Activated CD4-positive, alpha-beta T cell treated with anti-CD3 and anti-CD28 coated beads, Interleukin-2, amount 10 ng/mL, durations not matched to agents 7 days and 5 days (primary cell): ENCODE measurements around the gene CISTR. TPM values are rescaled to one million over a fixed set of nuclear protein-coding genes. Genes with fewer than 3 reads are reported as not detected.

Experiments
- CTCF ChIA-PET: fragments of 350-600 bp; sonication (Branson Sonifier 250); formaldehyde crosslinking; loops from one replicate; lab custom pipeline; 2021; ENCODE audit warnings: antibody characterized with exemption; lab: Charles Lee
- POLR2A ChIA-PET: fragments of 350-600 bp; sonication (Branson Sonifier 250); formaldehyde crosslinking; loops from one replicate; lab custom pipeline; 2021; ENCODE audit warnings: antibody characterized with exemption; lab: Charles Lee
- DNase-seq: peaks from one replicate; pipeline ENCODE4 v3.0.0-alpha.2; 2020
- H3K27ac Mint-ChIP-seq: one replicate; pipeline ENCODE4 v1.8.0; 2021; ENCODE audit warnings: mild to moderate bottlenecking, moderate library complexity, mixed read lengths
- H3K27me3 Mint-ChIP-seq: one replicate; pipeline ENCODE4 v1.8.0; 2021; ENCODE audit warnings: mixed read lengths
- H3K36me3 Mint-ChIP-seq: one replicate; pipeline ENCODE4 v1.8.0; 2021; ENCODE audit warnings: low read depth, mixed read lengths
- H3K4me1 Mint-ChIP-seq: one replicate; pipeline ENCODE4 v1.8.0; 2021; ENCODE audit warnings: mixed read lengths
- H3K4me3 Mint-ChIP-seq: one replicate; pipeline ENCODE4 v1.8.0; 2021; ENCODE audit warnings: mild to moderate bottlenecking, moderate library complexity, mixed read lengths
- H3K9me3 Mint-ChIP-seq: one replicate; pipeline ENCODE4 v1.8.0; 2021; ENCODE audit warnings: mixed read lengths
- total RNA-seq, 2 experiments: library from RNA; stranded (reverse); gene quantifications; one replicate each; pipeline ENCODE4 v1.2.3, GENCODE V29; 2021

CISTR gene
- total RNA-seq, 2 experiments from 2014 or later: not detected

- H3K27ac Mint-ChIP-seq: no peak overlapping the region
- no peak overlapping the region for H3K4me3 Mint-ChIP-seq
Observed at GRCh38 chr12:53758730-53759103, 6.9 kb upstream of the CISTR start.

GRCh38 chr12:53758081-53758729 is 6.4 kb upstream of the CISTR start:
- peaks cover 15% of the 10 kb centered on the region for H3K4me1 Mint-ChIP-seq
- H3K36me3 Mint-ChIP-seq: no peaks in the 10 kb centered on the region
- H3K4me3 Mint-ChIP-seq: no peak overlapping the region
- no peak for DNase-seq
- H3K9me3 Mint-ChIP-seq: no peaks in the 10 kb centered on the region
- ChIA-PET POLR2A (no interaction called here), CTCF (interaction anchor here (1.2 to 4.2 kb wide), 6 partner anchors 7 to 249 kb away, joined by 4 to 55 read pairs (median 8); partner anchors contain the start of gene ATP5MC2)
- H3K27ac Mint-ChIP-seq: no peak overlapping the region
- peaks cover 41% of the 10 kb centered on the region for H3K27me3 Mint-ChIP-seq

More at GRCh38 chr12:53758730-53759103, 6.9 kb upstream of the CISTR start:
- H3K4me1 Mint-ChIP-seq: peaks cover 15% of the 10 kb centered on the region
- ChIA-PET CTCF (interaction anchor here (1.4 to 4.2 kb wide), 2 partner anchors 14 to 26 kb away, joined by 4 to 55 read pairs; no protein-coding TSS in a partner anchor), POLR2A (no interaction called here)
- DNase-seq: no peak
- peaks cover 47% of the 10 kb centered on the region for H3K27me3 Mint-ChIP-seq
- H3K36me3 Mint-ChIP-seq: no peaks in the 10 kb centered on the region
- H3K9me3 Mint-ChIP-seq: no peaks in the 10 kb centered on the region

- peak overlapping the region; percentile 12 for H3K4me3 Mint-ChIP-seq
- ChIA-PET POLR2A (no interaction called here), CTCF (interaction anchor here (0.7 to 4.2 kb wide), 15 partner anchors 8 to 1571 kb away, joined by 3 to 55 read pairs (median 4); partner anchors contain the start of genes ATP5MC2, CALCOCO1 and HOXC5)
- H3K9me3 Mint-ChIP-seq: no peaks in the 10 kb centered on the region
- peak; percentile 82 for DNase-seq
- no peaks in the 10 kb centered on the region for H3K36me3 Mint-ChIP-seq
- peaks cover 36% of the 10 kb centered on the region for H3K27me3 Mint-ChIP-seq
- no peak overlapping the region for H3K27ac Mint-ChIP-seq
- peaks cover 15% of the 10 kb centered on the region for H3K4me1 Mint-ChIP-seq
Observed at GRCh38 chr12:53757101-53757770, 5.5 kb upstream of the CISTR start.

GRCh38 chr12:53756300-53757100 is 4.7 kb upstream of the CISTR start:
- no peak for DNase-seq
- Mint-ChIP-seq H3K4me1 (peaks cover 18% of the 10 kb centered on the region), H3K9me3 (no peaks in the 10 kb centered on the region), H3K27ac (no peak overlapping the region), H3K27me3 (peaks cover 32% of the 10 kb centered on the region), H3K36me3 (no peaks in the 10 kb centered on the region), H3K4me3 (no peak overlapping the region)
- CTCF ChIA-PET: interaction anchor here (0.7 to 4.2 kb wide), 11 partner anchors 9 to 276 kb away, joined by 3 to 55 read pairs (median 3); partner anchors contain the start of genes CALCOCO1 and HOXC5
- POLR2A ChIA-PET: no interaction called here

- H3K9me3 Mint-ChIP-seq: no peaks in the 10 kb centered on the region
- peaks cover 32% of the 10 kb centered on the region for H3K27me3 Mint-ChIP-seq
- no peak for DNase-seq
- no peak overlapping the region for H3K27ac Mint-ChIP-seq
- no peaks in the 10 kb centered on the region for H3K36me3 Mint-ChIP-seq
- CTCF ChIA-PET: interaction anchor here (0.8 to 4.2 kb wide), 4 partner anchors 9 to 70 kb away, joined by 3 to 55 read pairs (median 10); no protein-coding TSS in a partner anchor
- no peak overlapping the region for H3K4me3 Mint-ChIP-seq
- H3K4me1 Mint-ChIP-seq: peaks cover 18% of the 10 kb centered on the region
- POLR2A ChIA-PET: no interaction called here
Observed at GRCh38 chr12:53755893-53756292, 4.1 kb upstream of the CISTR start.

GRCh38 chr12:53755451-53755891 is 3.7 kb upstream of the CISTR start:
- no peak overlapping the region for H3K27ac Mint-ChIP-seq
- H3K4me3 Mint-ChIP-seq: no peak overlapping the region
- no peak for DNase-seq
- H3K9me3 Mint-ChIP-seq: no peaks in the 10 kb centered on the region
- H3K27me3 Mint-ChIP-seq: peaks cover 32% of the 10 kb centered on the region
- H3K36me3 Mint-ChIP-seq: no peaks in the 10 kb centered on the region
- H3K4me1 Mint-ChIP-seq: peaks cover 18% of the 10 kb centered on the region
- POLR2A ChIA-PET: no interaction called here
- CTCF ChIA-PET: interaction anchor here (0.8 to 4.2 kb wide), 3 partner anchors 10 to 69 kb away, joined by 3 to 55 read pairs (median 13); no protein-coding TSS in a partner anchor

GRCh38 chr12:53754633-53755264 is 3.0 kb upstream of the CISTR start:
- Mint-ChIP-seq H3K9me3 (no peaks in the 10 kb centered on the region), H3K27ac (no peak overlapping the region), H3K4me3 (no peak overlapping the region), H3K4me1 (peaks cover 18% of the 10 kb centered on the region), H3K27me3 (peaks cover 27% of the 10 kb centered on the region), H3K36me3 (no peaks in the 10 kb centered on the region)
- CTCF ChIA-PET: interaction anchor here (3.3 to 4.2 kb wide), 2 partner anchors 10 to 11 kb away, joined by 14 to 55 read pairs; no protein-coding TSS in a partner anchor
- no peak for DNase-seq
- POLR2A ChIA-PET: no interaction called here

GRCh38 chr12:53754188-53754585 is 2.4 kb upstream of the CISTR start:
- H3K4me3 Mint-ChIP-seq: no peak overlapping the region
- H3K27ac Mint-ChIP-seq: no peak overlapping the region
- DNase-seq: no peak
- ChIA-PET CTCF (interaction anchor here (3.3 kb wide), 1 partner anchor 10 kb away, joined by 14 read pairs; no protein-coding TSS in a partner anchor), POLR2A (no interaction called here)
- H3K9me3 Mint-ChIP-seq: no peaks in the 10 kb centered on the region
- peaks cover 22% of the 10 kb centered on the region for H3K27me3 Mint-ChIP-seq
- H3K4me1 Mint-ChIP-seq: peaks cover 18% of the 10 kb centered on the region
- H3K36me3 Mint-ChIP-seq: no peaks in the 10 kb centered on the region

GRCh38 chr12:53752621-53753020 is 842 bp upstream of the CISTR start:
- Mint-ChIP-seq H3K36me3 (no peaks in the 10 kb centered on the region), H3K27ac (no peak overlapping the region), H3K4me3 (no peak overlapping the region), H3K9me3 (no peaks in the 10 kb centered on the region), H3K4me1 (peaks cover 19% of the 10 kb centered on the region), H3K27me3 (peaks cover 7% of the 10 kb centered on the region)
- no peak for DNase-seq
- CTCF ChIA-PET: interaction anchor here (0.6 to 3.3 kb wide), 3 partner anchors 9 to 426 kb away, joined by 3 to 14 read pairs (median 4); no protein-coding TSS in a partner anchor
- POLR2A ChIA-PET: no interaction called here

GRCh38 chr12:53752192-53752601 is 418 bp upstream of the CISTR start:
- Mint-ChIP-seq H3K27ac (no peak overlapping the region), H3K27me3 (peaks cover 7% of the 10 kb centered on the region), H3K9me3 (no peaks in the 10 kb centered on the region), H3K4me1 (peaks cover 23% of the 10 kb centered on the region), H3K4me3 (no peak overlapping the region), H3K36me3 (no peaks in the 10 kb centered on the region)
- no peak for DNase-seq
- ChIA-PET POLR2A (no interaction called here), CTCF (interaction anchor here (1.1 to 3.3 kb wide), 2 partner anchors 8 to 52 kb away, joined by 3 to 14 read pairs; no protein-coding TSS in a partner anchor)

GRCh38 chr12:53750812-53751335 is 905 bp downstream of the CISTR start:
- Mint-ChIP-seq H3K27me3 (peaks cover 8% of the 10 kb centered on the region), H3K9me3 (no peaks in the 10 kb centered on the region), H3K4me1 (peaks cover 20% of the 10 kb centered on the region), H3K27ac (no peak overlapping the region), H3K36me3 (no peaks in the 10 kb centered on the region), H3K4me3 (peak overlapping the region; percentile 32)
- ChIA-PET CTCF (interaction anchor here (1.0 kb wide), 1 partner anchor 49 kb away, joined by 3 read pairs; no protein-coding TSS in a partner anchor), POLR2A (no interaction called here)
- DNase-seq: no peak
